Activated gamma-delta T cell (primary cell): ENCODE measurements around the gene MXRA8.

Experiments
- DNase-seq: peaks from one replicate; lab custom pipeline; 2025; lab: John Stamatoyannopoulos, UW

Gene MXRA8

DNA sequence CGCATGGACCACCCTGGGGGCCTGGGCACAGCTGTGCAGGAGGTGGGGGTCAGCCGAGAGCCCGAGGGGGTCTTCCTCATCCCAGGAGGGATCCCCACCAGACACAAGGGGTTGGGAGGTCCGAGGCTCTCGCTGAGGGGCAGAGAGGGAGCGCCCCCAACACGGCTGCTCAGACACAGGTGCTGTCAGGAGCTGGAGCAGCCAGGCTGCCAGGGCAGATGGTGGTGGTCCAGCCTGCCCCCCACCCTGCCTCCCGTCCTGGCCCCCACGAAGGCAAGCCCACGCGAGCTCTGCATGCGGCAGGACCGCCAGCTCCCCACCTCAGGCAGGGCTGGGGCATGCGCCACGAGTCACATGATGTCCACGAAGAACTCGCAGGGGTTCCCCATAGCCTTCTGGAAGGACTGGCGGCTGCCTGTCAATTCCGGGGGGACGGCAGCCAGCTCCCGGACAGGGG, 22.5 kb downstream of the MXRA8 start:
- DNase-seq = no peak

GRCh38 chr1:1335283-1335682, 23.1 kb downstream of the MXRA8 start:
- no peak for DNase-seq

DNA sequence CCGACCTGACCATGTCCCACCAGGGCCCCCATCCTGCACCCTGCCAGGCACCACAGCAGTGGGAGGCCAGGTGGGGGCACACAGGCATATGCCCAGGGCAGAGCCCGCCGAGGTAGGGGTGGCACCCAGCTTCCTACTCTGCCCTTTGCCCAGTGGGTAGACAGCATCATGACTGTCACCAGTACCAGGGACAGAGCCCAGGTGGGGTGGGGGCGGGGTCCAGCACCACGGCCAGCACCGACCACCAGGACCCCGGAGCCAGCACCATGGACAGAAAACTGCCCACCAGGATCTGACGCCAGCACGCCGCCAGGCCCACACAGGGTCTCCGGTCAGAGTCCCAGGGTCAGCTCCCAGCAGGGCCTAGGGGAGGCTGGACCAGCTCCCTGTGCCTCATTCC, 23.5 kb downstream of the MXRA8 start:
- DNase-seq = no peak

DNA sequence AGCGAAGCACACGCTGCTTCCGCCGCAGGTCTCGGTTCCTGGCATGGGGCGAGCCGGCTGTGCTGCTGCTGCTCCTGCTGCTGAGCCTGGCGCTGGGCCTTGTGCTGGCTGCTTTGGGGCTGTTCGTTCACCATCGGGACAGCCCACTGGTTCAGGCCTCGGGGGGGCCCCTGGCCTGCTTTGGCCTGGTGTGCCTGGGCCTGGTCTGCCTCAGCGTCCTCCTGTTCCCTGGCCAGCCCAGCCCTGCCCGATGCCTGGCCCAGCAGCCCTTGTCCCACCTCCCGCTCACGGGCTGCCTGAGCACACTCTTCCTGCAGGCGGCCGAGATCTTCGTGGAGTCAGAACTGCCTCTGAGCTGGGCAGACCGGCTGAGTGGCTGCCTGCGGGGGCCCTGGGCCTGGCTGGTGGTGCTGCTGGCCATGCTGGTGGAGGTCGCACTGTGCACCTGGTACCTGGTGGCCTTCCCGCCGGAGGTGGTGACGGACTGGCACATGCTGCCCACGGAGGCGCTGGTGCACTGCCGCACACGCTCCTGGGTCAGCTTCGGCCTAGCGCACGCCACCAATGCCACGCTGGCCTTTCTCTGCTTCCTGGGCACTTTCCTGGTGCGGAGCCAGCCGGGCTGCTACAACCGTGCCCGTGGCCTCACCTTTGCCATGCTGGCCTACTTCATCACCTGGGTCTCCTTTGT, 24.7 kb downstream of the MXRA8 start:
- no peak for DNase-seq

DNA sequence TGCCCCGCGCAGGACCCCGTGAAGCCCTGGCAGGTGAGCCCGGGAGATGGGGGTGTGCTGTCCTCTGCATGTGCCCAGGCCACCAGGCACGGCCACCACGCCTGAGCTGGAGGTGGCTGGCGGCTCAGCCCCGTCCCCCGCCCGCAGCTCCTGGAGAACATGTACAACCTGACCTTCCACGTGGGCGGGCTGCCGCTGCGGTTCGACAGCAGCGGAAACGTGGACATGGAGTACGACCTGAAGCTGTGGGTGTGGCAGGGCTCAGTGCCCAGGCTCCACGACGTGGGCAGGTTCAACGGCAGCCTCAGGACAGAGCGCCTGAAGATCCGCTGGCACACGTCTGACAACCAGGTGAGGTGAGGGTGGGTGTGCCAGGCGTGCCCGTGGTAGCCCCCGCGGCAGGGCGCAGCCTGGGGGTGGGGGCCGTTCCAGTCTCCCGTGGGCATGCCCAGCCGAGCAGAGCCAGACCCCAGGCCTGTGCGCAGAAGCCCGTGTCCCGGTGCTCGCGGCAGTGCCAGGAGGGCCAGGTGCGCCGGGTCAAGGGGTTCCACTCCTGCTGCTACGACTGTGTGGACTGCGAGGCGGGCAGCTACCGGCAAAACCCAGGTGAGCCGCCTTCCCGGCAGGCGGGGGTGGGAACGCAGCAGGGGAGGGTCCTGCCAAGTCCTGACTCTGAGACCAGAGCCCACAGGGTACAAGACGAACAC, 25.4 kb downstream of the MXRA8 start:
- DNase-seq = no peak

DNA sequence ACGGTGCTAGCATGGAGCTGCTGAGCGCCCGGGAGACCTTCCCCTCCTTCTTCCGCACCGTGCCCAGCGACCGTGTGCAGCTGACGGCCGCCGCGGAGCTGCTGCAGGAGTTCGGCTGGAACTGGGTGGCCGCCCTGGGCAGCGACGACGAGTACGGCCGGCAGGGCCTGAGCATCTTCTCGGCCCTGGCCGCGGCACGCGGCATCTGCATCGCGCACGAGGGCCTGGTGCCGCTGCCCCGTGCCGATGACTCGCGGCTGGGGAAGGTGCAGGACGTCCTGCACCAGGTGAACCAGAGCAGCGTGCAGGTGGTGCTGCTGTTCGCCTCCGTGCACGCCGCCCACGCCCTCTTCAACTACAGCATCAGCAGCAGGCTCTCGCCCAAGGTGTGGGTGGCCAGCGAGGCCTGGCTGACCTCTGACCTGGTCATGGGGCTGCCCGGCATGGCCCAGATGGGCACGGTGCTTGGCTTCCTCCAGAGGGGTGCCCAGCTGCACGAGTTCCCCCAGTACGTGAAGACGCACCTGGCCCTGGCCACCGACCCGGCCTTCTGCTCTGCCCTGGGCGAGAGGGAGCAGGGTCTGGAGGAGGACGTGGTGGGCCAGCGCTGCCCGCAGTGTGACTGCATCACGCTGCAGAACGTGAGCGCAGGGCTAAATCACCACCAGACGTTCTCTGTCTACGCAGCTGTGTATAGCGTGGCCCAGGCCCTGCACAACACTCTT, 26.2 kb downstream of the MXRA8 start:
- no peak for DNase-seq

- no peak for DNase-seq
Measured at GRCh38 chr1:1331068-1331965, 27.0 kb downstream of the MXRA8 start, which contains the start of gene TAS1R3. TAS1R3 (plus strand) TSS chr1:1331280; CDS start chr1:1331346, 66 bp downstream.

DNA sequence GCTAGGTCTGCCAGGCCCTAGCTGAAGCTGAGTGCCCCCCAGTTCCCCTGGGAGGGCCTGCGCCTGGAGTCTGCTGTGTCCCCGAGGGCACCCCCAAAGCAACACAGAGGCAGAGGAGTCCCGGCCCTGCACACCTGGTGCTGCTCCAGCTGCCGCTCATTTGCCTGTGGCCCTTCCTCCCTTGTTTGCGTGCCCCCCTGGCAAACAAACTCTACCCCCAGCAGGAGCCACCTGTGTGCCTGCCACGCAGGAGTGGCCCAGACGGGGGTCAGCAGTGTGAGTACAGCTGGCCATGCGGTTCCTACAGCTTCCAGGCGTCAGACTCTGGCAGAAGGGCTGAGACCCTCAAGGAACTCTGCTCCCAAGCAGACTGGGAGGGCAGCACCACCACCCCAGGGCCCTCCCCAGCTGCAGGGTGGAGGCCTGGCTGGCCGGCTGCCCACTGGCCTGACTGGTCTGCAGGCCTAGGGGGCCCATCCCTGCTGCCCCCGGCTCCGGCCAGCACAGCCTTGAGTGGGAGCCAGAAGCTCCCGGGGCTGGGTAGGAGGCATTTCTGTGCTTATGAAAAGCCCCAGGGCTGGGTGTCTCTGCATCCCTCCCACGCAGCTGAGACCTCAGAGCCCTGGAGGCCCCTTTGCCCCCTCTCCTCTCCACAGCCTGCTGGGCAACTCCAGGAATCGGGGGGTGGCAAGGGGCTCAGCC, 27.8 kb downstream of the MXRA8 start:
- no peak for DNase-seq

GRCh38 chr1:1329304-1330210, 28.8 kb downstream of the MXRA8 start:
- DNase-seq = no peak

DNA sequence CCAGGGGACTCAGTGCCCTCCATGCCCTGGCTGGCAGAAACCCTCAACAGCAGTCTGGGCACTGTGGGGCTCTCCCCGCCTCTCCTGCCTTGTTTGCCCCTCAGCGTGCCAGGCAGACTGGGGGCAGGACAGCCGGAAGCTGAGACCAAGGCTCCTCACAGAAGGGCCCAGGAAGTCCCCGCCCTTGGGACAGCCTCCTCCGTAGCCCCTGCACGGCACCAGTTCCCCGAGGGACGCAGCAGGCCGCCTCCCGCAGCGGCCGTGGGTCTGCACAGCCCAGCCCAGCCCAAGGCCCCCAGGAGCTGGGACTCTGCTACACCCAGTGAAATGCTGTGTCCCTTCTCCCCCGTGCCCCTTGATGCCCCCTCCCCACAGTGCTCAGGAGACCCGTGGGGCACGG, 30.1 kb downstream of the MXRA8 start:
- DNase-seq = no peak

GRCh38 chr1:1327291-1327690, 31.1 kb downstream of the MXRA8 start:
- DNase-seq = no peak

DNA sequence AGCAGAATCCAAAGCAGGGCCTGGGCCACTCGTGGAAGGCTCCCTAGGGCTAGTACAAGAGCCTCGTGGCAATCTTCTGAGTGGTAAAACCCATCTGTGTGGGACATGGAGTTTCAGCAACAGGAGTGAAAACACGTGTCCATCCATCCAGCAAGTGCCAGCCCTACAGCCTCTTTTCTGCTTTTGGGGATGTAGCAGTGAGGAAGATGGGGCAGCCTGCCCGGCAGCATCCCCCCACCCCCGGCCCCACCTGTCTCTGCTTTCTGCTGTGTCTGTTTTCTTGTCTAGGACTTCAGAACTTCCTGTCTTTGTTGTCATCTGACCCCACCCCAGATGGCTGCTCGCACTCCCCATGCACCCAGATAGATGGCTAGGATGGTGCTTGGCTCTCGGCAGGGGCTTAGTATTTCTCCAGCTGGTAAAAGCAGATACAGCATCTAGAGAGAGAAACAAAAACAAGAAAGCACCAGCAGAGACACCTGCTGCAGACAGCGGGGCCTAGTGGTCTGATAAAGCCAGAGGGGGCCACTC, 32.2 kb downstream of the MXRA8 start:
- DNase-seq = no peak

DNA sequence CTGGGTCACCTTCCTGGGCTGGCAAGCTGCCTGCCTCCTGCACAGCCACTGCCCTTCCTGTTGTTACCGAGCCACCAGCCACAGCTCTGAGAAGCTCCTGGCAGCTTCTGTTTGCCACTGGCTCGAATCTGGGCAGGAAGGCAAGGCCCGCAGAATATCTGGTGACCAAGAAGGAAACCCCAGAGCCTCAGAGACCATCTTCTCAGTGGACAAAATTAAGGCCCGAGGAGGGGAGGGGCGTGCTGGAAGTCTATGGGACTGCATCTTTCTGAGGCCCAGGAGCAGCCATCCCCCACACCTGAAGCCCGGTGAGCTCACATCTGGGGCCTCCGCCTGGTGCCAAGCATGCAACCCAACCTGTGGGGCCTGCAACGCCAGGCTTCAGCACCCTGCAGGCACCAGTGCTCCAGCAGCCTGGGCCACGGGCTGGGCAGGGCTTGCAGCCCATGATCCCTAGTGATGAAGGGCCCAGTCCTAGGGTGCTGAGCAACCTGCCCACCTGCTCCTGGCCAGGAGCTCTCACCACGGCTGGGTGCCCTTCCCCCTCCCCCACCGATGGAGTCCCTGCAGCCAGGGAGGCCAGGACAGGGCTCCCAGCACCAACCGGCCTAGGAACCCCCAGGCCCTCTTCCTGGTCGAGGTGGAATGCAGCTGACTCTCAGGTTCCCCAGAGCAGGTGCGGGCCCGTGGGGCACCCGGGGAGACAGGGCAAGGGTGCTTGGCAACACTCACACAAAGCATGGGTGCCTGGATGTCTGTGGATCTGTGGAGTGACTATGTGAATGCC, 32.9 kb downstream of the MXRA8 start:
- DNase-seq = no peak

DNA sequence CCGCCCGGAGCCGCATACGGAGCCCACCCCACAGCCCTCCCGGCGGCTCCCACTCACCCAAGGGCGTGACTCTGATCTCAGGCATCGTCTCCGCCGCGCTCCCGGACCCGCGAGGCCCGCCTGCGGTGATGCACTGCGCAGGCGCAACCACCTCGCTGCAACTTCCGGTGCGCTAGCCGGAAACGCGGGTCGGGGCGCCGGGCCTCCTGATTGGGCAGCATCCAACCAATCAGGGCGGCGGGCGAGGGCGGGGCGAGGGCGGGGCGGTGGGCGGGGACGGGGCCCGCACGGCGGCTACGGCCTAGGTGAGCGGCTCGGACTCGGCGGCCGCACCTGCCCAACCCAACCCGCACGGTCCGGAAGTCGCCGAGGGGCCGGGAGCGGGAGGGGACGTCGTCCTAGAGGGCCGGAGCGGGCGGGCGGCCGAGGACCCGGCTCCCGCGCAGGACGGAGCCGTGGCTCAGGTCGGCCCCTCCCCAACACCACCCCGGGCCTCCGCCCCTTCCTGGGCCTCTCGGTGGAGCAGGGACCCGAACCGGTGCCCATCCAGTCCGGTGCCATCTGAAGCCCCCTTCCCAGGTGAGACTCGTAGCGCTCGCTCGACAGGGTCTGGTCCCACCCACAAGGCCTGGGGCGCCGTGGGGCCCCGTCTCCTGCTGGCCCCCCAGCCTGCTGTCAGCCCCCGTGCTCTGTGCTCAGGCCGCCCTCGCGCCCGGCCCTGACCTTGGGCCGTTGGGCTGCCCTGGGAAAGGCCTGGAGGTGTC, 33.6 kb downstream of the MXRA8 start, which contains the start of the genes CPTP and INTS11:
CPTP (plus strand) TSS at position 279 of the 764 bp plus-strand sequence. CDS start 2,109 bp downstream, outside the sequence.
INTS11 (minus strand) TSS at position 137 of the 764 bp plus-strand sequence; CDS start at position 85, 52 bp downstream.
- DNase-seq = peak; percentile 95

- DNase-seq = no peak
Measured at GRCh38 chr1:1324084-1324523, 34.3 kb downstream of the MXRA8 start.

DNA sequence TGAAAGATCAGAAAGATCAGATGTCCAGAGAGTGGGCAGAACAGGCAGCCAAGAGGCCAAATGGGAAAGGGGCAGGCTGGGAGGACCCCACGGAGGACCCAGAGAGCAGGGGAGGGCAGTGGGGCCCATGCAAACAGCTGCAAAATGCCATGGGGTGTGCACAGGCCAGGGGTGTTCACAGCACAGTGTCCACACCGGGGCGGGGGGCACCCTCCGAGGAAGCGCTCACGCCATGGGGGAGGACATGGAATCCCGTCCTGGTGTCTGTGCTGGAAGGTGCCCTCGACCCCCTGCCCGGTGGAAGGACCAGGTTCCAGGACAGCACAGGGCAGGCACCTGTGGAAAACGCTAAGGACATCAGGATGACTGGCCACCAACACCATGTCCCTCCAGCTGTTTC, 35.4 kb downstream of the MXRA8 start:
- DNase-seq = no peak

DNA sequence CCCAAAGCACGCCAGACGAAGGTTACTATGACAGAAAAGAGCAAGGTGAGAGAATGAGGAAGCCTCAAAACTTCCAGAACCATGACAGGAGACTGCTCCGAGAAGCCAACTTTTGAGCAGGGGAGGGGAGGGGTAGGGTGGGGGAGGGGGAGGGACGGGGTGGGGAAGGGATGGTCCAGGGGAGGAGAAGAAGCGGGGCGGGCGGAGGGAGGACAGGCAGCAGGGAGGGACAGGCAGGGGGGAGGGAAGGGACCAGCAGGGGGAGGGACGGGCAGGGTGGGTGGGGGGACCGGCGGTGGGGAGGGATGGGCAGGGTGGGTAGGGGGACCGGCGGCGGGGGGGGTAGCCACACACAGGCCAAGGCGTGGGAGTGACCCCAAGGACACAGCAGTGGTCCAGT, 35.9 kb downstream of the MXRA8 start:
- DNase-seq = no peak

GRCh38 chr1:1321477-1321876, 36.9 kb downstream of the MXRA8 start:
- no peak for DNase-seq
